ENCODE results near the gene WBP2. TPM values are rescaled to one million over a fixed set of nuclear protein-coding genes. Genes with fewer than 3 reads are reported as not detected.

The WBP2 gene
- total RNA-seq, 1 donor from 2014 or later: 144 TPM

DNA sequence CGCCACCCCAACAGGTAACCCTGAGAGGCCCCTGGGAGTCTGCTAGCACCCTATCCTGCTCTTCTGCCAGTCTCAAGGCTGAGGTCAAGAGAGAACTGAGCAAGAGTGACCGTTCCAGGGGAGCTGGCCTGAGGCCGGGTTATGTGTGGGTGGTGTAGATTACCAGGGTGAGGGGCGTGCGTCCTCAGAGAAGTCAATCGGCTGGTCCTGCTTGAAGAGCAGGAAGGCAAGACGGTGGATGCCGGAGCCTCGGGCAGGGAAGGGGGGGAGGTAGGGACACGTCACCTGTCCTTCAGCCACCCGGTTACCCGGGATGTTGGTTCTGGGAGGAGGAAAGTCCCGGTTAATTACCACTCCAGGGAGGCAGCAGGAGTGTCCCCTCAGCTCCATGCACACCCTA, 44.2 kb upstream of the WBP2 start:
- intact Hi-C loops (cut with micrococcal nuclease): no loop called here

DNA sequence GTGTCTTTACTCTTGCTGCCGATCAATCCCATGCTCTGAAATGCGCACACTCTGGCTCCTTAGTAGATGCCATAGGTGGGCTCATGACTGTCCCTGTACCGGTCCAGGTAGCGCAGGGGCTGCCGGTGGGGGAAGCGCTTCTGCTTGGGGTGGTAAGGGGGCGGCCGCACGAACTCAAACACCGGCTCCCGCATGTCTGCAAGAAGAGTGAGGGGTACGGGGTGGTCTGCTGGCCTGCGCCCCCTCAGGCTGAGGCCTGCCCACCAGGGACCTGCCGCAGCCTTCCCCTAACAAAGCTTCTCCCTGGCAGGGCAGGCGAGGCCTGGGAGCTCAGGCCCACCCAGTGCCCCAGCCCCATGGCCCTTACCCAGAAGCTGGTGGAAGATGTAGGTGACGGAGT, 43.7 kb upstream of the WBP2 start:
- no peaks in the 10 kb centered on the region for H3K9me3 ChIP-seq (replicated peaks)
- peaks cover 45% of the 10 kb centered on the region for H3K4me1 ChIP-seq
- intact Hi-C loops (cut with micrococcal nuclease): no loop called here
- no peak overlapping the region for H3K4me3 ChIP-seq
- peaks cover 50% of the 10 kb centered on the region for H3K36me3 ChIP-seq
- TF ChIP-seq, protein P1, sequence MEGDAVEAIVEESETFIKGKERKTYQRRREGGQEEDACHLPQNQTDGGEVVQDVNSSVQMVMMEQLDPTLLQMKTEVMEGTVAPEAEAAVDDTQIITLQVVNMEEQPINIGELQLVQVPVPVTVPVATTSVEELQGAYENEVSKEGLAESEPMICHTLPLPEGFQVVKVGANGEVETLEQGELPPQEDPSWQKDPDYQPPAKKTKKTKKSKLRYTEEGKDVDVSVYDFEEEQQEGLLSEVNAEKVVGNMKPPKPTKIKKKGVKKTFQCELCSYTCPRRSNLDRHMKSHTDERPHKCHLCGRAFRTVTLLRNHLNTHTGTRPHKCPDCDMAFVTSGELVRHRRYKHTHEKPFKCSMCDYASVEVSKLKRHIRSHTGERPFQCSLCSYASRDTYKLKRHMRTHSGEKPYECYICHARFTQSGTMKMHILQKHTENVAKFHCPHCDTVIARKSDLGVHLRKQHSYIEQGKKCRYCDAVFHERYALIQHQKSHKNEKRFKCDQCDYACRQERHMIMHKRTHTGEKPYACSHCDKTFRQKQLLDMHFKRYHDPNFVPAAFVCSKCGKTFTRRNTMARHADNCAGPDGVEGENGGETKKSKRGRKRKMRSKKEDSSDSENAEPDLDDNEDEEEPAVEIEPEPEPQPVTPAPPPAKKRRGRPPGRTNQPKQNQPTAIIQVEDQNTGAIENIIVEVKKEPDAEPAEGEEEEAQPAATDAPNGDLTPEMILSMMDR (IDR thresholded peaks at IDR 0.05; ENCODE audit: borderline replicate concordance): no peak
- no peak for DNase-seq
- H3K27ac ChIP-seq (replicated peaks): no peak overlapping the region
- no peaks in the 10 kb centered on the region for H3K27me3 ChIP-seq (ENCODE audit: low read depth)

More for the DNA sequence above, 44.2 kb upstream of the WBP2 start:
- no peak for DNase-seq
- Histone ChIP-seq H3K4me1 (peaks cover 47% of the 10 kb centered on the region), H3K27ac (replicated peaks) (no peak overlapping the region), H3K27me3 (ENCODE audit: low read depth) (no peaks in the 10 kb centered on the region), H3K4me3 (no peak overlapping the region), H3K9me3 (replicated peaks) (no peaks in the 10 kb centered on the region), H3K36me3 (peaks cover 50% of the 10 kb centered on the region)
- TF ChIP-seq, protein P1 (IDR thresholded peaks at IDR 0.05; ENCODE audit: borderline replicate concordance): no peak

DNA sequence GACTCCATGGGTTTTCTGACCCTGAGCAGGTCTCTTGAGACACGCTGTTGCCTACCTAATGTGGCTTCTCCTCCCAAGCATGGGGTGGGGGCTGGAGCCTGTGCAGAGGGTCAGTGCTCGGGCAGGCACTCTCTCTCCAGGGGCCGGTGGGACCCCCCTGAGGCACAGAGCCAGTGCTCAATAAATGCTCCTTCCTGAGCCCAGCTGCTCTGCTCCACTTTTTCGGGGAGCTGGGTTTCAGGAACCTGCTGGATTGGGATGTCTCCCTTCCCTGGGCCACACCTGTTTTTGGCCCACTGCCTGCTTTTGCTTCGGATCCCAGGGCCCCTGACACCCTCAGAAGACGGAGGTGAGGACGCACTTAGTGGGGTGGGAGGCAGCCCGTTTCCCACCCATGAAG, 42.9 kb upstream of the WBP2 start:
- Histone ChIP-seq H3K27ac (replicated peaks) (no peak overlapping the region), H3K36me3 (peaks cover 49% of the 10 kb centered on the region), H3K4me1 (peaks cover 40% of the 10 kb centered on the region), H3K4me3 (no peak overlapping the region), H3K27me3 (ENCODE audit: low read depth) (no peaks in the 10 kb centered on the region), H3K9me3 (replicated peaks) (no peaks in the 10 kb centered on the region)
- no peak for DNase-seq
- TF ChIP-seq, protein P1 (IDR thresholded peaks at IDR 0.05; ENCODE audit: borderline replicate concordance): no peak
- intact Hi-C loops (cut with micrococcal nuclease): no loop called here

DNA sequence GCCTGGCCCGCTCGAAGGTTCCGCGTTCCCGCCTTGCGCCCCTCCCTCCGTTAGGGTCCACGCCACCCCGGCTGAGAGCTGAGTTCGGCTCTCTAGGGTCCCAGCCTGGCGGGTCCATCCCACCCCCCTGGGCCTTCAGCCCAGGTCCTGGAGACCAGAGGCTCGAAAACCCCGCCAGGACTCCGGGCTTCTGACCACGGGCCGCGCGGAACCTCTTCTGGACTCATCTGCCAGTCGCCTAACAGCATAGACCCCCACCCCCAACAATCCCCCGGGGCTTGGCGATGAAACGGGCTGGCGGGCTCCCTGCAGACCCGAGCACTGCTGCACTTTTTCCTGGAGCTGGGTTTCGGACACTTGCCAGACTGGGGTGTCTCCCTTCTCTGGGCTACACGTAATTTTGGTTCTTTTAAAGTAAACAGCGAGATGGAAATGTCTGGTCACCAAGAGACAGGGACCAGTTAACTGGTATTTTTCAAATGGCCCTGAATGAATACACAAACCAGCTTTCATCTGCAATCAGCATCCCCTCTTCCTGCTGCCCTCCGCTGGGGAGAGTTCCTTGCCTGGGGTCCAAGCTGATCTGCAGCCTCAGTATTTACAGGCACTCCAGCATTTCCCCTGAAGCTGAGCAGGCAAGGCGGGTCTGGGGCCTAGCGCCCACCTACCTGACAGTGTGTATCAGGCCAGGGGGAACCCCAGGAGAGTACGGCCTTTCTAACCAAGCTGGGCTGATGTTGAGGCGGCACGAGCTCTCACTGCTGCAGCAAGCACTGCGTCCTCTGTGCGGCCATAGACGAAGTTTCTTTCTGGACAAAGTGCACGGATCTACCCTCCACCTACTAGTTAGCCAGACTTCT, 42.3 kb upstream of the WBP2 start:
- Histone ChIP-seq H3K36me3 (peaks cover 44% of the 10 kb centered on the region), H3K4me3 (peak overlapping the region; percentile 75), H3K4me1 (peaks cover 36% of the 10 kb centered on the region), H3K27ac (replicated peaks) (peak overlapping the region; percentile 99), H3K9me3 (replicated peaks) (no peaks in the 10 kb centered on the region), H3K27me3 (ENCODE audit: low read depth) (no peaks in the 10 kb centered on the region)
- intact Hi-C loops (cut with micrococcal nuclease): no loop called here
- TF ChIP-seq, protein P1 (IDR thresholded peaks at IDR 0.05; ENCODE audit: borderline replicate concordance): no peak
- DNase-seq: no peak

DNA sequence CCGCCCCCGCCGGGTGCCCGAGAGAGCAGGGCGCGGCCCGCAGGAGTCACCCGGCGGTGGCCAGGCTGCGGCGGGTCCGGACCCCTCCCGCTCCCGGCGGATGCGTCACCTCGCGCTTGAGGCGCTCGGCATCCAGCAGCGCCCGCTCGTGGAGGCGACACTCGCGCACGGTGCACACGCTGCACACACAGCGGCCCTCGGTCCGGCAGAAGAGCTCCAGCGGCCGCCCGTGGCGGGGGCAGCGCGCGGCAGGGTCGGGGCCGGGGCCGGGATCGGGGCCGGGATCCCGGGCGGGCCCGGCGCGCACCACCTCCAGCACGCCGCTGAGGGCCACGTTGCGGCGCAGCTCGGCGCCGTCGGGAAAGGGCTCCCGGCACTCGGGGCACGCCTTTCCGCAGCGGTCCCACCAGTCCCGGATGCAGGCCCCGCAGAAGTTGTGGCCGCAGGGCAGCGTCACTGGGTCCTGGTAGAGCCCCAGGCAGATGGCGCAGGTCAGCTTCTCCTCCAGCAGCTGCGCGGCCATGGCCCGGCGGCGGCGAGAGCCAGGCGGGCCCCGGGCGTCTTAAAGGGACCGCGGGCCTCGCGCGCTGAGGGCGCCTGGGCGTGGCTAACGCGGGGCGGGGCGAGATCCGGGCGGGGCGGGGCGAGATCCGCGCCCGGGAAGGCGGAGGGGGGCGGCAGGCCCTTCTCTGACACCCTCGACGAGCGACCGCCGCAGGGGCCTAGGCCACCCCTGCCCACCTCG, 41.5 kb upstream of the WBP2 start, which contains the start of gene TRIM65:
TRIM65 (minus strand) TSS at position 537 of the 745 bp plus-strand sequence; CDS start at position 523, 14 bp downstream.
- intact Hi-C loops (cut with micrococcal nuclease): no loop called here
- TF ChIP-seq, protein P1 (IDR thresholded peaks at IDR 0.05; ENCODE audit: borderline replicate concordance): peak; percentile 62
- Histone ChIP-seq H3K4me1 (peaks cover 42% of the 10 kb centered on the region), H3K9me3 (replicated peaks) (no peaks in the 10 kb centered on the region), H3K36me3 (peaks cover 43% of the 10 kb centered on the region), H3K27ac (replicated peaks) (peak within 1 kb of the TSS; percentile 99), H3K4me3 (peak within 1 kb of the TSS; percentile 75), H3K27me3 (ENCODE audit: low read depth) (no peaks in the 10 kb centered on the region)
- DNase-seq: peak; percentile 90

Data from left ventricle myocardium inferior (tissue), 1 donor.